Muscle of back (tissue), 13 donors: ENCODE measurements around the gene SP6. TPM values are rescaled to one million over a fixed set of nuclear protein-coding genes. Genes with fewer than 3 reads are reported as not detected.
A peak's percentile ranks its signal among the peaks of the same experiment; 100 is the strongest.

Experiments
- DNase-seq, 3 donors: peaks; one replicate each; pipeline versions ENCODE4 v3.0.0 to v3.0.0-alpha.2; 2013
- long read RNA-seq, 9 donors: transcript quantifications; one replicate each; lab custom pipeline, GENCODE V29; 2026
- polyA plus RNA-seq, 10 donors: library from polyadenylated mRNA; unstranded; fragments of 120-200 nt; gene quantifications; one replicate each; pipeline ENCODE4 v1.2.1, GENCODE V29; 2013; ENCODE audit not compliant: insufficient read length in 10 of 10

The SP6 gene
- 1 to 10 TPM in 8 of 10 donors, under 1 TPM in 2; 0.77 to 4.0 (median 1.4) TPM for polyA plus RNA-seq
- long read RNA-seq, donor 1 = 0 reads
- long read RNA-seq, donor 2, partial matches to known transcripts = 0 of 1 reads
- long read RNA-seq, donor 2, other reads (novel, unspliced or antisense) = 0 of 1 reads
- long read RNA-seq, donor 3 = 0 reads
- long read RNA-seq, donor 4 = 0 reads
- long read RNA-seq, donor 5, partial matches to known transcripts = 0 of 2 reads
- long read RNA-seq, donor 5, other reads (novel, unspliced or antisense) = 0 of 2 reads
- long read RNA-seq, donor 6 = 0 reads
- long read RNA-seq, donor 7 = 0 reads
- long read RNA-seq, donor 8 = 0 reads
- long read RNA-seq, donor 9 = 0 reads

- peak in 1 of 3 donors; percentile 43 for DNase-seq
Observed at GRCh38 chr17:47850692-47851573, at the start of gene SP6. SP6 (minus strand) TSS chr17:47851163; CDS start chr17:47848429, 2,734 bp downstream.

- DNase-seq = no peak
Observed at GRCh38 chr17:47899643-47900042, 48.7 kb upstream of the SP6 start.

DNA sequence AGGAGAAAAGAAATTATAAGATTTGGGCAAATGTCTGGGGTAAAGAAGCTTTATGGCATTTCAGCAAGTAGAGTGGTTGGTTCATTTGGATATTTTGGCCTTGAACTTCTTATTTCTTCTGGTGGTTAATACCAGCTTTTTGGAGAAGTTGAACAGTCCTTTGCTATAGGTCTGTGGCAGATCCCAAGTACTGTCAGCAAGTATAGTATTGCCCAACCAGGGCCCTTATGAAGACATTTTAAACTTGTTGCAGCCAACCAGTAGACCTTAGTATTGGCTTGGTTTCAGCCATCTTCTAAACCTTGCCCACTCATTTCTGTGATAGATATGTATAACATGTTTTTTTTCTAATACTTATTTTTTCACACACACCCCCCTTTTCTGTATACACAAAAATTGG lies 47.3 kb upstream of the SP6 start:
- DNase-seq = no peak

DNA sequence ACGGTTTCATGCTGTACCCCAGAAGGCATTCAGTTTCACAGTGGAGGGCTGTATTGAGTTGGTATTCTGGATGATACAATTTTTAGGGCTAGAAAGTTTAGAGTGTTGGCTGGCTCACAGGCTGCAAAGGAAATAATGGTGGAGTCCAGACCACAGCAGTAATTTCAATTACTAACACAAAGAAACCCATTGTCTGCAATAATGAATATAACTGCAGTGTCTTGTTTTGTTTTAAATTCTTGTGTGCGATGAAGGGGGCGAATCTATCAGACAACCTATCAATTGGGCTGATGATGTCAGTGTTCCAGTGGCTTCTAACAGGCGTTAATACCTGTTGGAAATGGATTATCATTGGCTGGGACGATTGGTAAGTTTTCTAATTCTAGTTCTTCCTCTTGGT lies 46.6 kb upstream of the SP6 start:
- no peak for DNase-seq

GRCh38 chr17:47896672-47897490 lies 45.9 kb upstream of the SP6 start:
- no peak for DNase-seq

DNA sequence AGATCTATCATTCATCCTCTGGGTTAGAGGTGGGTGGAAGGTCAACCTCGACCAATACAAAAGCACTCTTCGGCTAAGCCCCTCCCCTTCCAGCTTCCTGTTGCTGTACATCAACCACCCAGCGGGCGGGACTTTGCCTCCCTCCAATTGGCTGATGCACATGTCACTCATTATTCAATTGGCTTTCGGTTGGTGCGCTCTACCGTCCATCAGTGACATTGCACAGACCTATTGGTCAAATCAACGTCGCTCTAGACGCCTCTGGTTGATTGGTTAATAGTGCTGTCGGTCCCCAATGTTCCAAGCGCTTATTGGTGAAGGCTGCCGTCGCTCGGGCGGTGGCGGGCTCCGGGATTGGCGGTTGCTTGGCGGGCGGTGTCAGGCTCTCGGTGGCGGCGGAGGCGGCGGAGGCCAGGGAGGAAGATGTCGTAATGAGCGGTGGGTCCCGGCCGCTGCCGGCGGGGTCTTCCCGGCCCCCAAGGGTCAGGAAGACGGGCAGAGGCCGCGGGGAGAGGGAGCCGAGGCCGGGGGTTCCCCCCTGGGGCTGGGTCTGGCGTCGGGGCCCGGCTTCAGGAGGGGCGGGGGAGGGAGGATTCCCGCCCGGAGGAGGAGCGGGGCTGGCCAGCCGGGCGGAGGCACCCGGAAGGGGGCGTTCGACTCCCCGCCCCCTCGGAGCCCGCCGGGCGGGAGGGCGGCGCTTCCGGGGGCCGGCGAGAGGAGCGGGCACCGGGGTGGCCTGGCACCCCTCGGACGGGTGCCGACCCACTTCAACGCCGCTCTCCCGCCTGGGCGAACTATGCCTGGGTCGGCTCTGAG lies 45.1 kb upstream of the SP6 start, which contains the start of gene SP2:
Gene SP2 (plus strand): TSS at position 381 of the 816 bp plus-strand sequence. CDS start 51 bp downstream, at position 432.
- peak; percentile 100 for DNase-seq

DNA sequence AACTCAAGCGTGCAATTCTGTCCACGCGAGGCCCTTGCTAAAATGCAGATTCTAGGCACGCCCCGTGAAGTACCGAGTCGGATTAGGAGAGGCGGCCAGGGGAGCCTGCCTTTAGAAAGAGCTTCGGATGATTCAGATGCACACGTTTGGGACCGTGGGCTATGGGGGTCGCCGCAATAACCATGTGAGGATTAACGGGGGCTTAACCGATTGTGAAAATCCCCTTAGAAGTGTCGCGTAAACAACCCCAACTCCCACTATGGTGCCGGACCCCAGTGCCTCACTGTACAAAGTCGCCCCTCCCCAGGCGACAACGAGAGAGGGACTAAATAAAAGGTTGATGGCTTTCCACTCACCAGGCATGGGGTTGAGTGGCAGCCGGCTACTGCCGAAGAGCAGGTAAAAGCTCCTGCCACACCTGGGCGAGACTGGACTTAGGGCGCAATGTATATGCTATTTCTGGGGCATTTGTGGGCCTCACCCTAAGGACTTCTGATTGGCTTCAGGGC lies 44.4 kb upstream of the SP6 start:
- no peak for DNase-seq

DNA sequence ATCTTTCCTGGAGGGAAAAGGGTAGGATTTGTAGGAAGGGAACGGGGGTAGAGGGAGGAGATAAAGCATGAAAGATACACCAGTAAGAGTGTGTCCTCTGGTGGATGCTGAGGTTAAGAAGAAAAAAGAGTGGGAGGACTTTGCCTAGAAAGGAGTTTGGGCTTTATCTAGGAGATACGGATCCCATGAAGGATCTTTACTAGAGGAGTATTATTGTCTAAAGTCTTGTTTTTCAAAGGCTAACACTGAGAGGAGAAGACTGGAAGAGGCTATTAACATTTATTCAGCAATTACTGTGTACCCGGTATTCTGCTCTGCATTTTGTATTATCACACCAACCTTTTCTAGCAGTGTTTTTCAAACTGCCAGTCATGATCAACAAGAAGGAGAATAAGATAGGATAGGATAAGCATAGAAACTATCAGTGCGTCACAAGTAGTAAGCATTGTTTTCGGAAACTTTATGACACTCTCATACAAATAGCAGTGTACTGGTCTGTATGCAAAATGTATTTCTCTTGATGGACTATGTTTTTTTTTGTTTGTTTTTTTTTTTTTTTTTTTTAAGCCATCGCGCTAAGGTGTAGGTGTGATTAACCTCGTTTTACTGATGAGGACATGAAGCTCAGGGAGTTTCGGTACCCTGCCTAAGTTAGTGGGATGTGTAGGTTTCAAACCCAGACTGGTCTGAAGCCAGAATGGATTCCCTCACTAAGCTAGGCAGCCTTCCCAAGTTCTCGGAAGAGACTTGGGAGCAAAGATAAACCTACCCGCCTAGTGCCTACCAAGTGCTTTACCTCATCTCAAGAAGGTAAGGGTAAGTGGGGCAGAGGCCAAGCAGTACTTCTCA lies 43.8 kb upstream of the SP6 start:
- no peak for DNase-seq

DNA sequence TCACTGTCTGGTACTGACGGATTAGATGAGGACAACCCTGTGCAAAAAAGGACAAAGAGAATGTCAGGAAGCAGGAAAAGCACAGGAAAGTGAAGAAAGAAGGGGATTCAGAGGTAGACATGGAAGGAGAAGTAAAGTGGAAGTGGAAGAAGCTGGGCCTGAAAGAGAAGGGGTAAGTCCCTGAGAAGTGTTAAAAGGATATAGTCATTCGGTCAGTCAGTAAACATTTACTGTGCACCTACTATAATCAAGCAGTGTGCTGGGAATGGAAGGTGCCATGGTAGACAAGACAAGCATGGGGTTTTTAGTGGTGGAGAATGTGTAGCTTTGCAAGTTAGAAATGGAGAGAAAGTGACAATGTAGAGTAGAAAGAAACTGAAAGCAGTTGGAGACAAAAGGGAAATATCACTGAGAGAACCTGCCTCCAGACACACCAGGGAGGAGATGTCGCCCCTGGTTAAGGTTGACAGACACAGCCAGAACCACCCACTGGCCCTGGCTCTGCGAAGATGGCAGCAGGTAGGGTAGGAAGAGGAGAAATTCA lies 40.7 kb upstream of the SP6 start:
- DNase-seq = no peak

- peak; percentile 68 to 87 (median 84) for DNase-seq
Observed at GRCh38 chr17:47889734-47890529, 39.0 kb upstream of the SP6 start.

- no peak for DNase-seq
Observed at GRCh38 chr17:47888293-47888692, 37.3 kb upstream of the SP6 start.

- no peak for DNase-seq
Observed at GRCh38 chr17:47884905-47885730, 34.2 kb upstream of the SP6 start.

- DNase-seq = no peak
Observed at GRCh38 chr17:47884427-47884740, 33.4 kb upstream of the SP6 start.

DNA sequence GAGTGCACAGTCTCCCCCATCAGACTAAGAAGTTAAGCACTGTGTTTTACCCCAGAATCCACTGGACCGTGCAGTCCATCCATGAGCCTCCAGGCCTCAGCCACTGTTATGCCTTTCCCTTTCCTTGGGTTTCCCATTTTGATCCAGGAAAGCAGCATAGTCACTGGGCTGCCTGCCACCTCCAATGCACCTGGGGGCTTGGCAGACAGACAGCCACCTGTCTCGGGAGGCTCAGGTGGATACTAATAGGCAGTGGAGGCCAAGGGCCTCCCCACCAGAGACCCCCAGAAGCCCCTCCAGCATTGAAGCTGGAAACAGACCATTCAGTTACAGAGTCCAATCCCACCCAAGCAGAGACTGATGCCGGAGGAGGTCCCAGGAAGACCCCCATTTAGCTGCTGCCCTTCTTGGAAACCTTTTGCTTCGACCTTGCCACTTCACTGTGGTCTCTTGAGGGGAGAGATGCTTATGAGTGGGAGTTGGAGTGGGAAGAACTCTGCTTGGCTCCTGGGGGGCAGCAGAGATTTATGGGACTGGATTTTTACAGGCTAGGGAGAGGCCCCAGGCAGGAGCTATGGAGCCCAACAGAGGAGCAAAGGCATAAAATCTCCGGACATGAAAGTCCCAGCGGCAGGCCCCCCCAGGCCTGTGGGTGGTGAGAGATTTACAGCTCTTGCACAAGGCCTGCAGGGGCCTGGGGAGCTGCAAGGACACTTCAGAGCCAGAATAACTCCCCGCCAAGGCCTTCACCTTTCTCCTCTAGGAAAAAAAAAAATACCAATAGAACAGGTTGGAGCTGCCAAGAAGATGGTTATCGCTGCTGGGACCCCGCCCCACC lies 32.8 kb upstream of the SP6 start:
- DNase-seq = no peak

- no peak for DNase-seq
Observed at GRCh38 chr17:47882695-47883588, 32.0 kb upstream of the SP6 start.

GRCh38 chr17:47882247-47882646 lies 31.3 kb upstream of the SP6 start:
- DNase-seq = no peak
